Naive thymus-derived CD4-positive, alpha-beta T cell (primary cell): Measurements from ENCODE around the gene BORCS6. TPM values are rescaled to one million over a fixed set of nuclear protein-coding genes. Genes with fewer than 3 reads are reported as not detected.
A peak's percentile ranks its signal among the peaks of the same experiment; 100 is the strongest.

Experiments used
- ATAC-seq: fragments of 150-1000 bp; cut with Tn5 transposase; 2 replicates; pipeline ENCODE4 v1.10.0; 2021; ENCODE audit warnings: mild to moderate bottlenecking, moderate library complexity
- CTCF ChIA-PET: fragments of 350-600 bp; sonication (Branson Sonifier 250); formaldehyde crosslinking; loops from one replicate; lab custom pipeline; 2021; ENCODE audit warnings: antibody characterized with exemption; lab: Charles Lee
- POLR2A ChIA-PET: fragments of 350-600 bp; sonication (Branson Sonifier 250); formaldehyde crosslinking; loops from one replicate; lab custom pipeline; 2021; ENCODE audit warnings: antibody characterized with exemption, inconsistent platforms; lab: Charles Lee
- DNase-seq, 9 donors: peaks; one replicate each; pipeline versions ENCODE4 v3.0.0 to v3.0.0-alpha.2; 2020 to 2022; ENCODE audit warnings: mixed read lengths in 1 of 9
- H3K27ac ChIP-seq: one replicate; pipeline ENCODE4 v1.7.0; 2013; ENCODE audit warnings: mild to moderate bottlenecking, low read depth, low read length, moderate library complexity
- H3K27me3 ChIP-seq, 2 donors: one replicate each; pipeline ENCODE4 v1.7.0; 2013; ENCODE audit warnings: low read length in 2 of 2, mild to moderate bottlenecking in 2 of 2, moderate library complexity in 2 of 2; ENCODE audit not compliant: control insufficient read depth in 2 of 2, insufficient read depth in 2 of 2
- H3K36me3 ChIP-seq, 3 experiments: 1 replicate in 2 of 3; 2 replicates in 1 of 3; pipeline ENCODE4 v1.7.0; 2013; ENCODE audit warnings: low read length in 3 of 3, mild to moderate bottlenecking in 3 of 3, moderate library complexity in 1 of 3; ENCODE audit not compliant: insufficient read depth in 3 of 3, control insufficient read depth in 2 of 3
- H3K4me1 ChIP-seq, 2 donors: one replicate each; pipeline ENCODE4 v1.7.0; 2013; ENCODE audit warnings: low read length in 2 of 2, mild to moderate bottlenecking in 2 of 2, moderate library complexity in 1 of 2; ENCODE audit not compliant: control insufficient read depth in 2 of 2, insufficient read depth in 2 of 2
- H3K4me3 ChIP-seq: 2 replicates; pipeline ENCODE4 v1.7.0; 2013; ENCODE audit warnings: mild to moderate bottlenecking, low read length
- H3K9me3 ChIP-seq, 3 experiments: 1 replicate in 2 of 3; 2 replicates in 1 of 3; pipeline ENCODE4 v1.7.0; 2013; ENCODE audit warnings: low read length in 3 of 3; ENCODE audit not compliant: control insufficient read depth in 2 of 3
- H3K27ac Mint-ChIP-seq, 9 donors: one replicate each; pipeline ENCODE4 v1.8.0; 2020 to 2022; ENCODE audit warnings: mixed read lengths in 9 of 9, mild to moderate bottlenecking in 8 of 9, moderate library complexity in 5 of 9, inconsistent platforms in 2 of 9
- H3K27me3 Mint-ChIP-seq, 5 donors: one replicate each; pipeline ENCODE4 v1.8.0; 2021 to 2022; ENCODE audit warnings: mixed read lengths in 5 of 5, mild to moderate bottlenecking in 1 of 5
- H3K36me3 Mint-ChIP-seq, 5 donors: one replicate each; pipeline ENCODE4 v1.8.0; 2020 to 2022; ENCODE audit warnings: mixed read lengths in 5 of 5, mild to moderate bottlenecking in 3 of 5, inconsistent platforms in 1 of 5
- H3K4me1 Mint-ChIP-seq, 7 donors: one replicate each; pipeline ENCODE4 v1.8.0; 2020 to 2022; ENCODE audit warnings: mixed read lengths in 7 of 7, mild to moderate bottlenecking in 3 of 7, inconsistent platforms in 1 of 7
- H3K4me3 Mint-ChIP-seq, 10 donors: one replicate each; pipeline ENCODE4 v1.8.0; 2020 to 2022; ENCODE audit warnings: mild to moderate bottlenecking in 10 of 10, mixed read lengths in 10 of 10, moderate library complexity in 6 of 10, inconsistent platforms in 2 of 10
- H3K9me3 Mint-ChIP-seq, 11 donors: one replicate each; pipeline ENCODE4 v1.8.0; 2020 to 2022; ENCODE audit warnings: mixed read lengths in 11 of 11, mild to moderate bottlenecking in 4 of 11, inconsistent platforms in 1 of 11, moderate library complexity in 1 of 11
- intact Hi-C, 2 donors: fragments of 100-400 bp; cut with micrococcal nuclease; formaldehyde crosslinking; loops; one replicate each; pipeline ENCODE4 v1.15.1; 2023
- polyA plus RNA-seq, 2 donors: library from polyadenylated mRNA; unstranded; fragments of 300-500 nt; fragmentation: Illumina TruSeq; gene quantifications; one replicate each; pipeline ENCODE4 v1.2.3, GENCODE V29; 2021
- total RNA-seq, 6 experiments: library from RNA in 5 of 6; stranded (reverse) in 5 of 6; gene quantifications; 1 replicate in 5 of 6; 2 replicates in 1 of 6; pipeline ENCODE4 v1.2.3 and lab custom pipeline; 2021 to 2026

The BORCS6 gene
- total and polyA plus RNA-seq, 7 experiments from 2014 or later = 5.4 to 23.7 (median 15.8) TPM

DNA sequence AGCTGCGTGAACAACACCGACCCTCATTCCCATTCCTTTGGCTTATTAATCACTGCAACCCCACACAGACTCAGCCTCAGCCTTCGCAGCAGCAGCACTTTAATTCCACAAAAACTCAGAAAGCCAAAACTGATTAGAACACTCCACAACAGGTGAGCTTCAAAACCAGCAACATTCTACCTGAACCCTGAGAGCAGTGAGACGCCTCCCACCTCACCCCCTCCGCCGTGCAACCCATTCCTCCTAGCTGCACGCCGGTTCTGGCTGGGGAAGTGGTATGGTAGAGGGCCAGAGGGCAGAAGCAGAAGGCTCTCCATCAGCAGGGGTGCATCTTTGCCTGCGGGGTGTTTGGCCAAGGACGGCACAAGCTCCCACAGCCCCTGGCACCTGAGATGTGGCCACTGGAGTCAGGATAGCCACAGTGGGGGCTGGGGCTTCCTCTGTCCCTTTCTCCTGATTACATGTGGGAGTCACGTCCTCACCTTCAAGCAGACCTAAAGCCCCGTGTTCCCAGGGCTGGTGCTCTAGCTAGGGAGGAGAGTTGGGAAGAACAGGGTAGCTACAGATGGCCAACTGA is 1.6 kb downstream of the BORCS6 start:
- Mint-ChIP-seq H3K4me1 (peaks cover 13 to 23% (median 18%) of the 10 kb centered on the region in 7 donors), H3K36me3 (no peaks in the 10 kb centered on the region), H3K27me3 (peaks cover 0 to 3% (median 0%) of the 10 kb centered on the region in 5 donors), H3K27ac (peak overlapping the region in 1 of 9 donors; percentile 81), H3K4me3 (no peak overlapping the region), H3K9me3 (peaks cover 0 to 4% (median 0%) of the 10 kb centered on the region in 11 donors)
- intact Hi-C loops = no loop called here
- H3K27me3 ChIP-seq = no peaks in the 10 kb centered on the region
- H3K36me3 ChIP-seq = peaks cover 0 to 11% (median 0%) of the 10 kb centered on the region in 3 experiments
- CTCF ChIA-PET = interaction anchor here (0.9 to 6.8 kb wide), 9 partner anchors 10 to 110 kb away, joined by 3 to 33 read pairs (median 6); partner anchors contain the start of genes ALOXE3 and AURKB
- no peaks in the 10 kb centered on the region for H3K9me3 ChIP-seq
- H3K27ac ChIP-seq = peak overlapping the region; percentile 87
- H3K4me3 ChIP-seq = peak overlapping the region; percentile 91
- POLR2A ChIA-PET = interaction anchor here (0.5 to 25.9 kb wide), 18 partner anchors 12 to 107 kb away, joined by 3 to 820 read pairs (median 20); partner anchors contain the start of genes ALOXE3, AURKB, CTC1 and HES7
- ATAC-seq (no peak), DNase-seq (peak; percentile 19 to 40 (median 37))
- H3K4me1 ChIP-seq = peaks cover 33 to 38% of the 10 kb centered on the region in 2 donors

- CTCF ChIA-PET = interaction anchor here (0.5 to 6.8 kb wide), 18 partner anchors 11 to 198 kb away, joined by 3 to 33 read pairs (median 3); partner anchors contain the start of genes ALOXE3, AURKB and HES7
- Mint-ChIP-seq H3K36me3 (no peaks in the 10 kb centered on the region), H3K27me3 (peaks cover 0 to 7% (median 0%) of the 10 kb centered on the region in 5 donors), H3K27ac (no peak overlapping the region), H3K4me1 (peaks cover 13 to 24% (median 19%) of the 10 kb centered on the region in 7 donors), H3K4me3 (no peak overlapping the region), H3K9me3 (peaks cover 0 to 4% (median 0%) of the 10 kb centered on the region in 11 donors)
- Histone ChIP-seq H3K4me1 (peaks cover 33 to 35% of the 10 kb centered on the region in 2 donors), H3K9me3 (no peaks in the 10 kb centered on the region), H3K36me3 (peaks cover 0 to 11% (median 0%) of the 10 kb centered on the region in 3 experiments), H3K27ac (peak overlapping the region; percentile 87), H3K27me3 (no peaks in the 10 kb centered on the region), H3K4me3 (peak overlapping the region; percentile 91)
- peak; percentile 68 to 92 (median 91) for DNase-seq
- peak; percentile 24 for ATAC-seq
- POLR2A ChIA-PET = interaction anchor here (0.6 to 25.9 kb wide), 23 partner anchors 13 to 182 kb away, joined by 3 to 820 read pairs (median 15); partner anchors contain the start of genes ALOXE3, AURKB, CTC1 and HES7
- intact Hi-C loops = loop anchor here (1.0 to 2.0 kb wide), 11 partner anchors 13 to 248 kb away; partner anchors contain the start of genes AURKB (in 1 of the 2), NDEL1 (in 1 of the 2) and RPL26 (in 1 of the 2)
Observed at GRCh38 chr17:8187517-8188262, 2.3 kb downstream of the BORCS6 start.

DNA sequence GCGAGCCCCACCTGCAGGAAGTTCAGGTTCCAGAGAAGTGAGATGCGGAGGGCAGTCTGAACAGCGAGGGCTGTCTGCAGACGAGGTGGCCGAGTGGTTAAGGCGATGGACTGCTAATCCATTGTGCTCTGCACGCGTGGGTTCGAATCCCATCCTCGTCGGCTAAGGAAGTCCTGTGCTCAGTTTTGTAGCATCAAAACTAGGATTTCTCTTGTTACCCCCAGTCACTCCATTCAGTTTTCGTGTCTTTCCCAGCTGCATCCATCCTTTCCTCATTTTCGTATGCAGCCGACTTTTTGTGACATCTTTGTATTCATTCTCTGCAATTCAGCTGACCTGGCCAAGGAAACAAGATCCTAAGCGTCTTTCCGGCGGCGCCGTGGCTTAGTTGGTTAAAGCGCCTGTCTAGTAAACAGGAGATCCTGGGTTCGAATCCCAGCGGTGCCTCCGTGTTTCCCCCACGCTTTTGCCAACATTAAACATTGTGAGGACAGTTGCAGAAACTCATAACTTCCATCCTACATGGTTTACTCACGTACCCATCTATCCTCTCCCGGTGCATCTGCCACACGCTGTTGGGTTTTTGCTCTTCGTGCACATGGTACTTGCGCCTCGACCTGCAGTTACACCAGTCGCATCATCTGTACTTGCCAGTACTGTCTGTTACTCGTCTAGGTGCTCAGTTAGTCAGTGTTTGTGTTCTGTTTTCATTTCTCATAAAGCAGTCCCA is 3.0 kb downstream of the BORCS6 start:
- H3K4me1 Mint-ChIP-seq = peaks cover 15 to 29% (median 19%) of the 10 kb centered on the region in 7 donors
- intact Hi-C loops = loop anchor here (1.0 to 2.0 kb wide), 15 partner anchors 11 to 248 kb away; partner anchors contain the start of genes SLC25A35 (in 2 of the 2), AURKB (in 1 of the 2), NDEL1 (in 1 of the 2) and RPL26 (in 1 of the 2)

DNA sequence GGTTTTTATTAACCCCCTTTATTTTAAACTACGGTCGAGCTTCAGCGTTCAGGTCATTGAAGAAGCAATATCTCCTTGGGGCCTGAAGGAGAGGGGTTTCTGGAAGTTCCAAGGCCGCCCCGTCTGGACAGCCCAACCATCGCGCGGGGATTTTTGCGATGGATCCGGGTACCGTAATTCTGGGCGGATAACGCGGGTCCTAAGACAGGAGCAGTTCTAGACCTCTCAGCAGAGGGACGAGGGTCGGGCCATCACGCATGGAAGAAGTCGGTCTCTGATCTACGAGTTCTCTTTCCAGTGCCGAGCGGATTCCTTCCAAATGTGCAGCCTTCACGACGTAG is 3.6 kb downstream of the BORCS6 start:
- peaks cover 0 to 11% (median 0%) of the 10 kb centered on the region in 3 experiments for H3K36me3 ChIP-seq
- peaks cover 0 to 4% (median 0%) of the 10 kb centered on the region in 11 donors for H3K9me3 Mint-ChIP-seq
- POLR2A ChIA-PET = interaction anchor here (0.6 to 25.9 kb wide), 26 partner anchors 9 to 499 kb away, joined by 3 to 820 read pairs (median 7); partner anchors contain the start of genes ALOXE3, AURKB, CTC1 and HES7
- peaks cover 17 to 30% (median 22%) of the 10 kb centered on the region in 7 donors for H3K4me1 Mint-ChIP-seq
- H3K4me3 ChIP-seq = peak overlapping the region; percentile 91
- no peaks in the 10 kb centered on the region for H3K36me3 Mint-ChIP-seq
- H3K27me3 ChIP-seq = no peaks in the 10 kb centered on the region
- peak overlapping the region; percentile 87 for H3K27ac ChIP-seq
- CTCF ChIA-PET = interaction anchor here (0.5 to 6.8 kb wide), 7 partner anchors 13 to 110 kb away, joined by 3 to 33 read pairs (median 4); partner anchors contain the start of gene ALOXE3
- no peaks in the 10 kb centered on the region for H3K9me3 ChIP-seq
- H3K27ac Mint-ChIP-seq = no peak overlapping the region
- no peak for DNase-seq
- peaks cover 0 to 15% (median 0%) of the 10 kb centered on the region in 5 donors for H3K27me3 Mint-ChIP-seq
- no peak for ATAC-seq
- H3K4me1 ChIP-seq = peaks cover 21 to 22% of the 10 kb centered on the region in 2 donors
- intact Hi-C loops = loop anchor here (1.0 to 2.0 kb wide), 10 partner anchors 10 to 196 kb away; partner anchors contain the start of genes SLC25A35 (in 2 of the 2), RPL26 (in 1 of the 2) and TMEM107 (in 1 of the 2)
- H3K4me3 Mint-ChIP-seq = no peak overlapping the region

More for the DNA sequence above, 3.0 kb downstream of the BORCS6 start:
- ChIA-PET CTCF (interaction anchor here (0.5 to 6.8 kb wide), 16 partner anchors 23 to 197 kb away, joined by 3 to 33 read pairs (median 3); partner anchors contain the start of genes ALOXE3, AURKB and HES7), POLR2A (interaction anchor here (0.6 to 25.9 kb wide), 27 partner anchors 9 to 182 kb away, joined by 3 to 820 read pairs (median 7); partner anchors contain the start of genes ALOXE3, AURKB, CTC1 and HES7)
- Mint-ChIP-seq H3K36me3 (no peaks in the 10 kb centered on the region), H3K9me3 (peaks cover 0 to 4% (median 0%) of the 10 kb centered on the region in 11 donors), H3K27me3 (peaks cover 0 to 12% (median 0%) of the 10 kb centered on the region in 5 donors), H3K27ac (no peak overlapping the region), H3K4me3 (no peak overlapping the region)
- peak overlapping the region; percentile 87 for H3K27ac ChIP-seq
- peaks cover 0 to 11% (median 0%) of the 10 kb centered on the region in 3 experiments for H3K36me3 ChIP-seq
- no peaks in the 10 kb centered on the region for H3K9me3 ChIP-seq
- ATAC-seq (peak; percentile 60), DNase-seq (peak; percentile 73 to 94 (median 91))
- no peaks in the 10 kb centered on the region for H3K27me3 ChIP-seq
- H3K4me1 ChIP-seq = peaks cover 26 to 28% of the 10 kb centered on the region in 2 donors
- H3K4me3 ChIP-seq = peak overlapping the region; percentile 91

DNA sequence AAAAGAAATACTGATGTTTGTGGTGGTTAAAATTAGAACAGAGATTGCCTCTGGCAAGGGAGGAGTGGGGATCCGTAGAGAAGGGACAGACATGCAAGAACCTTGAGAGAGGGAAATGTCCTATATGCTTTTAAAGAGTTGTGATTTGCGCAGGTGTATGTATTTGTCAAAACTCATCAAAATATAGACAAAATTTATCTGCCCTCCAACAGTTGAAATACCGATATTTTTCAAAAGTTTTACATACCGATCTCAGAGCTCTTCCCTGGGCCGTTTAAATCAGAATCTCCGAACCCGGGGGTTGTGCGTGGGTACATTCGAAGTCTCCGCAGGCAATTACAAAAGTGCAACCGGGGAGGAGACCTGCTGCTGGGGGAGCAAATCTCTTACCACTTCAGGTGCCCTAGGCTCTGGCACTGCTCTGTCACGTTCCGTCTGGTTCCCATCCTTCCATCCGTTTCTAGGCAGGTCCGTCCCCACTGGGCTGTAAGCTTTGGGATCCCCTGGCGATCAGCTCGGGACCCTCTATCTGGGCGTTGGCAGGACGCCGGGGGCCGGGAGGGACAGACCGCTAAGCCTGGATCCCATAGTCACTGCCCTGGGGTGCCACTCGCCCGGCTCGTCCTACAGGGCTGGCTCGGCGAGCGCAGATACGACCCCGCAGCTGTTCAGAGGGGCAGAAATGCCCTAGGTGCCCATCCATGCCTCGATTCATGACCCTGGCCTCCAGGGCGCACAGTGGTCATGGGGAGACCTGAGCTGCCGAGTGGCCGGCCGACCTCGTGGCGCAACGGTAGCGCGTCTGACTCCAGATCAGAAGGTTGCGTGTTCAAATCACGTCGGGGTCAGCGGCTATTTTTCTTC is 4.2 kb downstream of the BORCS6 start:
- CTCF ChIA-PET = interaction anchor here (0.5 to 6.8 kb wide), 8 partner anchors 10 to 110 kb away, joined by 3 to 33 read pairs (median 4); partner anchors contain the start of gene ALOXE3
- Mint-ChIP-seq H3K27ac (no peak overlapping the region), H3K36me3 (no peaks in the 10 kb centered on the region), H3K9me3 (peaks cover 0 to 4% (median 0%) of the 10 kb centered on the region in 11 donors), H3K4me1 (peaks cover 16 to 30% (median 24%) of the 10 kb centered on the region in 7 donors), H3K4me3 (no peak overlapping the region), H3K27me3 (peaks cover 0 to 20% (median 0%) of the 10 kb centered on the region in 5 donors)
- DNase-seq (peak; percentile 77 to 97 (median 87)), ATAC-seq (peak; percentile 13)
- intact Hi-C loops = loop anchor here (1.0 to 2.0 kb wide), 10 partner anchors 10 to 197 kb away; partner anchors contain the start of genes SLC25A35 (in 2 of the 2), RPL26 (in 1 of the 2) and TMEM107 (in 1 of the 2)
- POLR2A ChIA-PET = interaction anchor here (0.6 to 25.9 kb wide), 26 partner anchors 8 to 498 kb away, joined by 3 to 820 read pairs (median 7); partner anchors contain the start of genes ALOXE3, AURKB, CTC1 and HES7
- Histone ChIP-seq H3K27ac (peak overlapping the region; percentile 87), H3K4me3 (peak overlapping the region; percentile 91), H3K9me3 (no peaks in the 10 kb centered on the region), H3K4me1 (peaks cover 19 to 20% of the 10 kb centered on the region in 2 donors), H3K36me3 (peaks cover 0 to 11% (median 0%) of the 10 kb centered on the region in 3 experiments), H3K27me3 (no peaks in the 10 kb centered on the region)
